PC-3 (cell line): ENCODE results near the gene NSF.

Experiments
- CTCF ChIP-seq: fragments of 300-600 bp; sonication (generic); conservative IDR thresholded peaks from 2 replicates; pipeline ENCODE4 v1.5.1; 2017; ENCODE audit warnings: antibody characterized with exemption, low read depth, mild to moderate bottlenecking, low read length
- EZH2 ChIP-seq: fragments of 300-600 bp; sonication (generic); IDR thresholded peaks from one replicate; pipeline ENCODE4 v1.6.1; 2017; ENCODE audit warnings: antibody characterized with exemption, mild to moderate bottlenecking, low read length; ENCODE audit not compliant: unreplicated experiment
- EZH2phosphoT487 ChIP-seq: fragments of 300-600 bp; sonication (generic); IDR thresholded peaks from 2 replicates; pipeline ENCODE4 v1.6.1; 2018; ENCODE audit warnings: mild to moderate bottlenecking, antibody characterized with exemption, low read length, borderline replicate concordance

GRCh38 chr17:46780003-46780373 lies 189.5 kb downstream of the NSF start:
- no peak for TF ChIP-seq CTCF
- no peak for TF ChIP-seq EZH2
- no peak for TF ChIP-seq EZH2phosphoT487
